Activated CD4-positive, alpha-beta T cell treated with anti-CD3 and anti-CD28 coated beads for 4 hours (primary cell): ENCODE results near the gene SH3GL2.

Experiments
- DNase-seq, 2 donors: peaks; one replicate each; pipeline ENCODE4 v3.0.0-alpha.2; 2020

The SH3GL2 gene

GRCh38 chr9:17669206-17669605, 90.3 kb downstream of the SH3GL2 start:
- no peak for DNase-seq

- no peak for DNase-seq
Measured at GRCh38 chr9:17682684-17683083, 103.8 kb downstream of the SH3GL2 start.

GRCh38 chr9:17688834-17689233, 110.0 kb downstream of the SH3GL2 start:
- no peak for DNase-seq

- no peak for DNase-seq
Measured at GRCh38 chr9:17694336-17694735, 115.5 kb downstream of the SH3GL2 start.

- DNase-seq: no peak
Measured at GRCh38 chr9:17695482-17695881, 116.6 kb downstream of the SH3GL2 start.

- DNase-seq: no peak
Measured at GRCh38 chr9:17699615-17700330, 120.9 kb downstream of the SH3GL2 start.

GRCh38 chr9:17706347-17706746, 127.5 kb downstream of the SH3GL2 start:
- DNase-seq: no peak

- no peak for DNase-seq
Measured at GRCh38 chr9:17719053-17719452, 140.2 kb downstream of the SH3GL2 start.

GRCh38 chr9:17721954-17722353, 143.1 kb downstream of the SH3GL2 start:
- no peak for DNase-seq

GRCh38 chr9:17723656-17724055, 144.8 kb downstream of the SH3GL2 start:
- no peak for DNase-seq

- no peak for DNase-seq
Measured at GRCh38 chr9:17725399-17726010, 146.6 kb downstream of the SH3GL2 start.

GRCh38 chr9:17726298-17726697, 147.4 kb downstream of the SH3GL2 start:
- no peak for DNase-seq

- no peak for DNase-seq
Measured at GRCh38 chr9:17730899-17731298, 152.0 kb downstream of the SH3GL2 start.

- DNase-seq: no peak
Measured at GRCh38 chr9:17731308-17731707, 152.4 kb downstream of the SH3GL2 start.

GRCh38 chr9:17734674-17735073, 155.8 kb downstream of the SH3GL2 start:
- DNase-seq: no peak

- no peak for DNase-seq
Measured at GRCh38 chr9:17735859-17736258, 157.0 kb downstream of the SH3GL2 start.

GRCh38 chr9:17739022-17739421, 160.2 kb downstream of the SH3GL2 start:
- no peak for DNase-seq

- DNase-seq: no peak
Measured at GRCh38 chr9:17739736-17740135, 160.9 kb downstream of the SH3GL2 start.

GRCh38 chr9:17742067-17742466, 163.2 kb downstream of the SH3GL2 start:
- DNase-seq: no peak

- no peak for DNase-seq
Measured at GRCh38 chr9:17744786-17745185, 165.9 kb downstream of the SH3GL2 start.

GRCh38 chr9:17750269-17750668, 171.4 kb downstream of the SH3GL2 start:
- no peak for DNase-seq

- DNase-seq: no peak
Measured at GRCh38 chr9:17751486-17751885, 172.6 kb downstream of the SH3GL2 start.

GRCh38 chr9:17752021-17752420, 173.2 kb downstream of the SH3GL2 start:
- DNase-seq: no peak

GRCh38 chr9:17757816-17758215, 178.9 kb downstream of the SH3GL2 start:
- no peak for DNase-seq

GRCh38 chr9:17760250-17760649, 181.4 kb downstream of the SH3GL2 start:
- no peak for DNase-seq
